ENCODE measurements around the gene CEP72. TPM values are rescaled to one million over a fixed set of nuclear protein-coding genes. Genes with fewer than 3 reads are reported as not detected.
"Not testable (repeated sequence)": the region's sequence is repeated elsewhere in the genome, so short reads cannot be mapped to it uniquely, and the experiment has no call there.

Gene CEP72
- total RNA-seq, 1 experiment from 2014 or later, result 24.8 TPM

DNA sequence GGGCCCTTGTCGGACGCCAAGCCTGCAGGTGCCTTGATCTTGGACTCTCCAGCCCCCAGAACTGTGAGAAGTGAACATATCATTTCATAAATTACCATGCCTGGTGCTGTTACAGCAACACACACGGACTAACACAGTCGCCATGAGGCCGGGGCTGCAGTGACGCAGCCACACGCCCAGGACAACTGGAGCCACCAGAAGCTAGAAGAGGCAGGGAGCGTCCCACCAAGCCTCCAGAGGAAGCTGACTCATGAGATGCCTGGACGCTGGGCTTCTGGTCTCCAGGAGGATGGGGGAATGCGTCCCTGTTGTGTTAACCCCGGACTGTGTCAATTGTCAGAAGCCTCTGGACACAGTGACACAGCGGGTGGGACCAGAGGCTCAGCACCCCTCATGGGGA lies 74.8 kb downstream of the CEP72 start:
- not testable (repeated sequence) for H3K27ac ChIP-seq (ENCODE audit: insufficient read length, low read depth, low read length); H2BK12ac ChIP-seq (ENCODE audit: insufficient read length, low read depth, low read length); H3K79me1 ChIP-seq (ENCODE audit: insufficient read depth, low read depth, low read length, poor library complexity, severe bottlenecking); H2BK5ac ChIP-seq (ENCODE audit: insufficient read length, low read length); H3K27ac Mint-ChIP-seq; H3K79me2 ChIP-seq (ENCODE audit: insufficient read depth, low read length); H3K9me3 ChIP-seq (ENCODE audit: control insufficient read depth, low read depth, low read length); H4K5ac ChIP-seq (ENCODE audit: insufficient read length, low read depth, low read length); H3K23ac ChIP-seq (ENCODE audit: insufficient read length, low read depth, low read length); H3K9ac ChIP-seq (ENCODE audit: extremely low read depth, insufficient read length, low read length); H2BK120ac ChIP-seq (ENCODE audit: low read depth, low read length, poor library complexity, severe bottlenecking); H2AFZ ChIP-seq (ENCODE audit: low read length); H3K4me1 ChIP-seq (ENCODE audit: insufficient read depth, low read length); H4K8ac ChIP-seq (replicated peaks; ENCODE audit: insufficient read length, low read depth, low read length); H3K27me3 ChIP-seq (ENCODE audit: insufficient read depth, low read length); H3T11ph ChIP-seq (ENCODE audit: low read length); H2AK5ac ChIP-seq (ENCODE audit: insufficient read length, low read length); H4K91ac ChIP-seq (ENCODE audit: insufficient read length, low read depth, low read length); H3K36me3 Mint-ChIP-seq (ENCODE audit: insufficient read depth in 1 of 3, low read depth in 3 of 3); H3K4ac ChIP-seq (ENCODE audit: low read depth, low read length); H3K14ac ChIP-seq (ENCODE audit: insufficient read depth, low read length); H2BK15ac ChIP-seq (ENCODE audit: low read depth, low read length); H4K20me1 ChIP-seq (ENCODE audit: control insufficient read depth, insufficient read depth, insufficient read length); DNase-seq; H3K4me2 ChIP-seq (ENCODE audit: insufficient read depth, insufficient read length, low read length); H3K23me2 ChIP-seq (ENCODE audit: insufficient read length, low read depth, low read length, poor library complexity, severe bottlenecking); H3K9me3 Mint-ChIP-seq; H3K4me1 Mint-ChIP-seq; H3K56ac ChIP-seq (ENCODE audit: insufficient read length, low read depth, low read length); H3K18ac ChIP-seq (ENCODE audit: insufficient read length, low read depth, low read length); H3K4me3 Mint-ChIP-seq; H2BK20ac ChIP-seq (ENCODE audit: low read depth, low read length, poor library complexity, severe bottlenecking)
- no CpG with 5 or more reads among the region's 12 CpGs for WGBS (ENCODE audit: extremely low coverage, insufficient read length, low lambda C conversion rate)
- peaks cover 35% of the 10 kb centered on the region for H3K27me3 Mint-ChIP-seq (ENCODE audit: low read depth)

DNA sequence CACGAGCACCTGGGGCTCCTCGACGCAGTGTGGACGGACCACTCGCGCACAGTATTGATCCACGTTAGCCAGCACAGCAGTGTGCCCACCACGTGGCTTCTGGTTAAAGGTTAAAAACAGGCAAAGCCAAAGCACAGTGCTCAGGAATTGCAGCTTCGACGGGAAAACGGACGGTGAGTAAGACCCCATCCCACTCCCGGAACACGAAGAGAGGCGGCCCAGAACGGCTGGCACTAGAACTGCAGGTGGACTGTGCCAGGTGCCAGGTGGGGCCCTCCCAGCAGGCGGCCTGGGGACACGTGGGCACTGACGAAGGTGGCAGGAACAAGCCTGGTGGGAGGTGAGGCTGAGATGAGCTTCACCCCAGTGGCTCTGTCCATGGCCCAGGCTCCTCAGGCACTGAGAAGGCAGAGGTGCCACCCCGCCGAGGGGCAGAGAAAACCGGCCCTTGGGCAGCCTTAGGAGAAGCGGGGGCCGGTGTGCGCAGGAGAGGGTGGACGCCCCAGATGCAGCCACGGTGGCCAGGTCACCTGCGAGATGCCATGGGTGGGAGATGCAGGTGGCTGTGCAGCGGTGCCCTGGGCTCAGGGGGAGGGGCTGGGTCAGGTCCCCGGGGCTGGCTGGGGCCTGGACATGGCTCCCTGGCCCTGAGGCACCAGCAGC lies 76.3 kb downstream of the CEP72 start:
- not testable (repeated sequence) for H3K4ac ChIP-seq (ENCODE audit: low read depth, low read length); H2BK5ac ChIP-seq (ENCODE audit: insufficient read length, low read length); H3K14ac ChIP-seq (ENCODE audit: insufficient read depth, low read length); H2AFZ ChIP-seq (ENCODE audit: low read length); DNase-seq; H4K5ac ChIP-seq (ENCODE audit: insufficient read length, low read depth, low read length); H4K8ac ChIP-seq (replicated peaks; ENCODE audit: insufficient read length, low read depth, low read length); H3K36me3 Mint-ChIP-seq (ENCODE audit: insufficient read depth in 1 of 3, low read depth in 3 of 3); H3K79me1 ChIP-seq (ENCODE audit: insufficient read depth, low read depth, low read length, poor library complexity, severe bottlenecking); H3K18ac ChIP-seq (ENCODE audit: insufficient read length, low read depth, low read length); H3K79me2 ChIP-seq (ENCODE audit: insufficient read depth, low read length); H3K23me2 ChIP-seq (ENCODE audit: insufficient read length, low read depth, low read length, poor library complexity, severe bottlenecking); H3K27me3 ChIP-seq (ENCODE audit: insufficient read depth, low read length); H3K9ac ChIP-seq (ENCODE audit: extremely low read depth, insufficient read length, low read length); H3T11ph ChIP-seq (ENCODE audit: low read length); H2AK5ac ChIP-seq (ENCODE audit: insufficient read length, low read length); H3K56ac ChIP-seq (ENCODE audit: insufficient read length, low read depth, low read length); H3K9me3 ChIP-seq (ENCODE audit: control insufficient read depth, low read depth, low read length); H3K9me3 Mint-ChIP-seq; H2BK20ac ChIP-seq (ENCODE audit: low read depth, low read length, poor library complexity, severe bottlenecking); H3K4me3 Mint-ChIP-seq; H3K27ac Mint-ChIP-seq; H3K4me1 Mint-ChIP-seq; H3K23ac ChIP-seq (ENCODE audit: insufficient read length, low read depth, low read length); H4K20me1 ChIP-seq (ENCODE audit: control insufficient read depth, insufficient read depth, insufficient read length); H2BK12ac ChIP-seq (ENCODE audit: insufficient read length, low read depth, low read length); H3K4me2 ChIP-seq (ENCODE audit: insufficient read depth, insufficient read length, low read length); H2BK15ac ChIP-seq (ENCODE audit: low read depth, low read length); H3K27ac ChIP-seq (ENCODE audit: insufficient read length, low read depth, low read length); H4K91ac ChIP-seq (ENCODE audit: insufficient read length, low read depth, low read length); H3K4me1 ChIP-seq (ENCODE audit: insufficient read depth, low read length); H2BK120ac ChIP-seq (ENCODE audit: low read depth, low read length, poor library complexity, severe bottlenecking)
- peaks cover 34% of the 10 kb centered on the region for H3K27me3 Mint-ChIP-seq (ENCODE audit: low read depth)
- WGBS (ENCODE audit: extremely low coverage, insufficient read length, low lambda C conversion rate), result no CpG with 5 or more reads among the region's 30 CpGs

Data from H9 (cell line).